ENCODE data around the gene EVPL.
"Not testable (repeated sequence)": the region's sequence is repeated elsewhere in the genome, so short reads cannot be mapped to it uniquely, and the experiment has no call there.

EVPL gene

DNA sequence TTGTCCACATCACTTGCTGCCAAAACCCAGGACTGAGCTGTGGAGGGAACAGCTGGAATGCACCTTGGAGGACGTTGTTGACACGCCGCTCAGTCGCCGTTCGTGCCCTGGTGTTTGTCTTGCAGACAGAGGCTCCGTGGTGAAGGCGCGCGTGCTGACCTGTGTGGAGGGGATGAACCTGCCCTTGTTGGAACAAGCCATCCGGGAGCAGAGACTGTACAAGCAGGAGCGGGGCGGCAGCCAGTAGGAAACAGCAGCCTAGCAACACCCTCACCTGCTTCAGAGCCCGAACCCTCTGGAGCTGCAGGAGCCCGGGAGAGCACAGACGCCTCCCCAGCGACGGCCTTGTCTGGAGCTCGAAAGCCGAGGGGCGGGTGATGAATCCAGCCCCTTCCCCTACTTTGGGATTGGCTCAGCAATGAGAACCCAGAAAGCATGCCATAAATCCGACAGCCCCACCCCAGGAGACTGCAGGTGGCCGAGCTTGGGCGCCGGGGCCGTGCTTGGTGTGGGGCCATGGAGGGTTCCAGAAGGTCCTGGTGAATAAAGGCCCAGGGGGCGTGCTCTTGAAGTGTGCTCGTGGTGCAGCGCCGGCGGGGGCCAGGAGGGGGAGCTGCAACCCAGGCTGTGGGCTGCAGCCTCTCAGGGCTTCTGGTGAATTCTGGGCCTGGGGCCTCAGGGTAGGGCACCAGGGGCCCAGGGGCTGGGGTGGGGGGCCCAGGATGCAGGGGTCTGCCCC, 26.9 kb downstream of the EVPL start:
- FAIRE-seq, result peak; percentile 79
- DNase-seq (ENCODE audit: low spot score), result peak; percentile 86

DNA sequence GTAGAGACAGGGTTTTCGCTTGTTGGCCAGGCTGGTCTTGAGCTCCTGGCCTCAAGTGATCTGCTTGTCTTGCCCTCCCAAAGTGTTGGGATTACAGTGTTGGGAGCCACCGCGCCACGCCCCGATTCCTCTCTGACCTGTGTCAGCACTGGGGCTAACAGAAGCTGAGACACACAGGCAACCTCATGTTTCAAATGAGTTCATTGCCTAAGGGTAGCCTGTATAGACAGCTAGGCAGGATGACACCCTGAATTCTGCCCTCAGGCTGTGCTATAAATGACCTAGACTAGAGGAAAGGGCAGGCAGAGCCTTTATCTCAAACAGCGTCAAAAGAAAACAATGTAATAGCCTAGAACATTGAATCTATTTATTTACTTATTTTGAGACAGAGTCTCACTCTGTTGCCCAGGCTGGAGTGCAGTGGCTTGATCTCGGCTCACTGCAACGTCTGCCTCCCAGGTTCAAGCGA, 28.7 kb downstream of the EVPL start:
- DNase-seq (ENCODE audit: low spot score), result no peak
- peak; percentile 35 for FAIRE-seq

DNA sequence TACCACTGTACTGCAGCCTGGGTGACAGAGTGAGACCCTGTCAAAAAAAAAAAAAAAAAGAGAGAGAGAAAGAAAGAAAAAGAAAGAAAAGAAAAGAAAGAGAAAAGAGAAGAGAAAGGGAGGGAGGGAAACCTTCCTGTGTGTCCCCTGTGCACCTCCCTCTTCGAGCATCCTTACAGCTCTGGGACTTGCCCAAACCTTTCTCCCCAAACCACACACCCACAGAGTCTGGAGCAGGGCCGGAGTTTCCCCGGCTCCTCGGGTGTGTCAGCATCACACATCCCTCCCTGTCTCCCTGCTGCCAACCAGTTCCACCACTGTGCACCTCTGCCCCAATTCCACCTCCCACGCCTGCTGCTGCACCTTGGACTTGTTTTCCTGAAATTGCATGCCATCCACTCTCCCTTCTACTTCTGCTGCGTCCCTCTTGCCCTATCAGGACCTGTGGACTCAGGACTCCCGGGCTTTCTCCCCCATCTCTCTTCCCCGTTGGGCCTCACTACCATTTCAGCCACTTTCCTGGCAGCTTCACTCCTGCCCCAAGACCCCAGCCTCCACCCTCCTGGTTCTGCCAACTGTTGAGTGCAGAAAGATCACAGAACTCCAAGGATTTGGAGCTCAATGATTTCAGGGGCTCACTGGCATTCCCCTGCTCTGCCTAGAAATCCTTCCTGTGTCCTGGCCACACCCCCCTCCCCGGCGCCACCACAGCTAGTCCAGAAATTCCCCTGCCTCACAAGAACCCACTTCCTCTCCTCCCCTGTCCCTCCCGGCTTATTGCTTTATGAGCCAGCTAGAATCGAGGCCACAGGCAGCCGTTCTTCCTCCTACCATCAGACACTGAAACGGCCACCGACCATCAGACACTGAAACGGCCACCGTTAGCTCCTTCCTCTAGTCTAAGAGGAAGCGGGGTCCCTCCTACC, 30.2 kb downstream of the EVPL start:
- DNase-seq (ENCODE audit: low spot score), result peak; percentile 80
- FAIRE-seq, result peak; percentile 81

DNA sequence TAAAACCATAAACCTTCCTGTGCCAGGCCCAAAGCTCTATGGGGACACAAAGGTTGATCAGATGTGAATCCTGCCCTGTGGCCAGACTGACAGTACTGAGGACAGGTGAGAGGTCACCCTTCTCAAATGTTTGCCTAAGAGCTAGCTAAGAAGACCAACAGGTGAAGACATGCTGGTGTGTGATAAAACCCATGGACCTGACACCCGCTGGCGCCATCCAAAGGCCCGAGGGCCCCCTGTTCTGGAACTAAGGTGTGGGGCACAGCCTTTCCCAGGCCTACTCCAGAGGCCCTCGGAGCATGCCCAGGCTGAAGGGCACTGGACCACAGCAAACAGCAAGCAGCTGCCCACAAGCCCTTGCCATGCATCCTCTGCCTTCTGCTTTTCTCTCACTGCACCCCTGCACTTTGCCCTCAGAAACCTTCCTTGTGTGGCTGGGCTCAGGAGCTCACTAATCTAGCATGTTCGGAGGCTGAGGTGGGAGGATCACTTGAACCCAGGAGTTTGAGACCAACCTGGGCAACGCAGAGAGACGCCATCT, 31.7 kb downstream of the EVPL start:
- FAIRE-seq, result no peak
- DNase-seq (ENCODE audit: low spot score), result no peak

DNA sequence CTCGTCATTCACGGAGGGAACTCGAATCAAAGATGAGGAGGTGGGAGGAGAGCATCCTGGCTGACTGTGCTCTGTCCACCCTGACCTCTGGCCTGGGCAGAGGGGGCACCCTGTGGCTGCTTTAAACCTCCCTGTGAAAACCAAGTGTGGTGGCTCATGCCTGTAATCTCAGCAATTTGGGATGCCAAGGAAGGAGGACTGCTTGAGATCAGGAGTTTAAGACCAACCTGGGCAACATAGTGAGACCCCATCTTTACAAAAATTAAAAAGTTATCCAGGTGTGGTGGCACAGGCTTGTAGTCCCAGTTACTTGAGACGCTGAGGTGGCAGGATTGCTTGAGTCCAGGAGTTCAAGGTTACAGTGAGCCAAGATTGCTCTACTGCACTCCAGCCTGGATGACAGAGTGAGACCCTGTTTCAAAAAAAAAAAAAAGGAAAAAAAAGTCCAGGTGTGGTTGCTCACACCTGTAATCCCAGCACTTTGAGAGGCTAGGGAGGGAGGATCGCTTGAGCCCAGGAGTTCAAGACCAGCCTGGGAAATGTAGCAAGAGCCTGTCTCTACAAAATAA, 32.2 kb downstream of the EVPL start:
- FAIRE-seq (no peak), DNase-seq (ENCODE audit: low spot score) (no peak)

DNA sequence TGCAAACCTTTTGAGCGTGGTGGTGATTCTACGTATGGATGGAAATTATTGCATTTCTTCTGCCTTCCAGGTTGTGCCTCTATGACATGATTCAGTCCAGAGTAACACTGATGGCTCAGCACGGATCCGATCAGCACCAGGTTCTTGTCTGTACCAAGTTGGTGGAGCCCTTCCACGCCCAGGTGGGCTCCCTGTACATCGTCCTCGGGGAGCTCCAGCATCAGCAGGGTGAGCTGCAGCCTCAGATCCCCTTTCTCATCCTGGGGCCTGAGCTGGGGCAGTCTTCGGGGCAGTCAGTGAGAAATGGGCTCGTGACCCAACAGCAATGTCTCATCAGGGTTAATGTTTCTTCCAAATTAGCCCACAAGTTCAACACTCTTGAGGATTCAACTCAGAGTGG, 35.7 kb downstream of the EVPL start:
- FAIRE-seq (no peak), DNase-seq (ENCODE audit: low spot score) (no peak)

DNA sequence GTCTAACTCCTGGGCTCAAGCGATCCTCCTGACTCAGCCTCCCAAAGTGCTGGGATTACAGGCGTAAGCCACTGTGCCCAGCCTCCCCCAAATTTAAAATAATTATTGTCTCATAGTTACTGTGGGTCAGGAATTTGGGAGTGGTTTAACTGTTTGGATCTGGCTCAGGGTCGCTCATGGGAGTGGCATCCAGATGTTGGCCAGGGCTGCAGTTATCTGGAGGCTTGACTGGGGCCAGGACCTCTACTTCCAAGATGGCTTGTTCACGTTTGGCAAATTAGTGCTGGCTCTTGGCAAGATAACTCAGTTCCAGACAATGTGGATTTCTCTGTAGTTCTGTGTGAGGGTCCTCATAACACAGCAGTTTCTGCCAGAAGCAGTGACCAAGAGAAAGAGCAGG, 40.1 kb downstream of the EVPL start:
- no peak for DNase-seq (ENCODE audit: low spot score)
- FAIRE-seq, result no peak

DNA sequence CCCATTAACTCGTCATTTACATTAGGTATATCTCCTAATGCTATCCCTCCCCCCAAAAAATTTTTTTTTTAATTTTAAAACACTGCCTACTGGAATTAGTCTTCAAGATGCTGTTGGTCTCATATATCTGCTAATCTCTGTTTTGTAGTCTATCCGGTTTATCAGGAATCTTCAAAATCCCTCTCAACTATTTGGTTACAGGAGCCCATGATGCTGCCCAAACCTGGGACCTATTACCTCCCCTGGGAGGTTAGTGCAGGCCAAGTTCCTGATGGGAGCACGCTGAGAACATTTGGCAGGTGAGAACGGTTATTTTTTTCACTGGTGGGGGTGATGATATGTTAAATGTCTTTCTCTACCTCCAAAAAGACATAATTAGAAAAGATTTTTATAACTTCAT, 41.1 kb downstream of the EVPL start:
- no peak for DNase-seq (ENCODE audit: low spot score)
- no peak for FAIRE-seq

DNA sequence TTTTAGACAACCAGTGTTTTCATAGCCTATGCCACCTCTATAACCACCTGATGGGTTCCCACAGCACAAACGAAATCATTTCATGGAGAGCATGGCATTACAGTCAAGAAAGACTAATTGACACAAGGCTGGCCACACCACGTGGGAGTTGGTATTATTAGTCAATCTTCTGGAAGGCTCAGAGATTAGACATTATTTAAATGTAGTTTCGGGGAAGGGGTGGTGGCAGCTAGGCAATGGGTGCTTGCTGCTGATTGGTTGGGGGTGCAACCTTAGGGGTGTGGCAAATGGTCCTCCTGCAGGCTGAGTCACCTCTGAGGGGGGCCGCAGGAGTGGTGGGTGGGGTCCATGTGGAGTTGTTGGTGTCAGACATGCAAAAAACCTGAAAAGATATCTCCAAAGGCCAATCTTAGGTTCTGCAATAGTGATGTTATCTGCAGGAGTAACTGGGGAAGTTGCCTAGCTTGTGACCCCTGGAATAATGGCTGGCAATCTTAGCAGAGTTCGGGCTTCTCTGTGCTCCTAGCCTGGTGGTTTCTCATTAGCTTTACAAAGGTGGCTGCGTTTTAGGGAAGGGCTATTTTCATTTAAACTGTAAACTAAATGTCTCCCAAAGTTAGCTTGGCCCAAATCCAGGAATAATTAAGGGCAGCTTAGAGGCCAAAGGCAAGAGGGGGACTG, 43.5 kb downstream of the EVPL start:
- no peak for FAIRE-seq
- DNase-seq (ENCODE audit: low spot score), result no peak

DNA sequence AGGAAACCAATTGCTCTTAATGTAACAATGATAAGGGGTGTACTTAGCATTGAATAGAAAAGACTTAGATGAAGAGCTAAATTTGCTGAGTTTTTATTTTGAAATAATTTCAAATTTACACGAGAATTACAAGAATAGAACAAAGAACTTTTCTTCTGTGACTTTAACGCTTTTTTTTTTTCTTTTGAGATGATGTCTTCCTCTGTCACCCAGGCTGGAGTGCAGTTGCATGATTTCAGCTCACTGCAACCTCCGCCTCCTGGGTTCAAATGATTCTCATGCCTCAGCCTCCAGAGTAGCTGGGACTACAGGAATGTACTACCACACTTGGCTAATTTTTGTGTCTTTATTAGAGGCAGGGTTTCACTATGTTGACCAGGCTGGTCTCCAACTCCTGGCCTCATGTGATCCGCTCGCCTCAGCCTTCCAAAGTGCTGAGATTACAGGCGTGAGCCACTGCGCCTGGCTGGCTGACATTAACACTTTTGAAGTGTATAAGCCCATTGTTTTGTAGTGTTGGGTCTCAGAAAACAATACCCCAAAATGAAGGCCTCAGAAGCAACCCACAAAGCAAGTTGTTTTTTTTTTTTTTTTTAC, 46.0 kb downstream of the EVPL start:
- no peak for FAIRE-seq

DNA sequence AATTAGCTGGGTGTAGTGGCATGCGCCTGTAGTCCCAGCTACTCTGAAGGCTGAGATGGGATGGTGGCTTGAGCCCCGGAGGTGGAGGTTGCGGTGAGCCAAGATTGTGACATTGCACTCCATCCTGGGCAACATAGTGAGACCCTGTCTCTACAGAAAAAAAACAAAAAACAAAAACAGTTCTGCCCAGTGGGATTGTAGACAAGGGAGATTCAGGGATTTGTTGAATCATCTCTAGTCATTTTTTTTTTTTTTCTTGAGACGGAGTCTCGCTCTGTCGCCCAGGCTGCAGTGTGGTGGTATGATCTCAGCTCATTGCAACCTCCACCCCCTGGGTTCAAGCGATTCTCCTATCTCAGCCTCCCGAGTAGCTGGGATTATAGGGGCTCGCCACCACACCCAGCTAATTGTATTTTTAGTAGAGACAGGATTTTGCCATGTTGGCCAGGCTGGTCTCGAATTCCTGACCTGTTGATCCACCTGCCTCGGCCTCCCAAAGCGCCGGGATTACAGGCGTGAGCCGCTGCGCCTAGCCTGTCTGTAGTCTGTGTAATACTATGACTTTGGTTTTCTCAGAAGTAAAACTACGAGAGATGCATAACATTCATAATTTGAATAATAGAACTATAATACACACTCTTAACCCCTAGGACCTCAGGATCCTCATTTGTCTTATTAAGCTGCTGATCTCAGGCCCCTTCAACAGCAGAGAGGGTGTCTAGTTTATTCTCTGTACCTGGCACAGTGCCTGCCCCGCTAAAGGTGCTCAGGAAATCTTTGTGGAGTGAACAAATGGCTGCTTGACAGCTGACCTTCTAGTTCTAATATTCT, 46.7 kb downstream of the EVPL start:
- DNase-seq (ENCODE audit: low spot score) (no peak), FAIRE-seq (no peak)

More for the DNA sequence above, 46.0 kb downstream of the EVPL start:
- no peak for DNase-seq (ENCODE audit: low spot score)

DNA sequence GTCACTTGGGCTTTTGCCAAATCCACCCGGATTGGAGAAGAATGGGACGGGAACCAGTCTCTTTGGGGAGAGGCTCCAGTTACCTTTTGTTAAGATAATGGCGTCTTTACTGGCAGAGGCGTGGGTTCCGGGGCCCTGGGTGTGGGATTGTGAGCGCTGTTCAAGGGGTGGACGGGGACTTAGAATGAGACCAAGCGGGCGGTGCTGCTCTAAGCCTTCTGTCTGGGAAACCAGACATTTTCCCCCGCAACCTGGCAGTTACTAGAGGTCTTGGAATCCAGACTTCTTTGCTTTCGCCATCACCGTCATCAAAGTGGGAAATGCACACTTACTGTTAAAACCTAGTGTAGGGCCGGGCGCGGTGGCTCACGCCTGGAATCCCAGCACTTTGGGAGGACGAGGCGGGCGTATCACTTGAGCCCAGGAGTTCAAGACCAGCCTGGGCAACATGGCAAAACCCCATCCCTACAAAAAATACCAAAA, 47.4 kb downstream of the EVPL start:
- FAIRE-seq (no peak), DNase-seq (ENCODE audit: low spot score) (no peak)

DNA sequence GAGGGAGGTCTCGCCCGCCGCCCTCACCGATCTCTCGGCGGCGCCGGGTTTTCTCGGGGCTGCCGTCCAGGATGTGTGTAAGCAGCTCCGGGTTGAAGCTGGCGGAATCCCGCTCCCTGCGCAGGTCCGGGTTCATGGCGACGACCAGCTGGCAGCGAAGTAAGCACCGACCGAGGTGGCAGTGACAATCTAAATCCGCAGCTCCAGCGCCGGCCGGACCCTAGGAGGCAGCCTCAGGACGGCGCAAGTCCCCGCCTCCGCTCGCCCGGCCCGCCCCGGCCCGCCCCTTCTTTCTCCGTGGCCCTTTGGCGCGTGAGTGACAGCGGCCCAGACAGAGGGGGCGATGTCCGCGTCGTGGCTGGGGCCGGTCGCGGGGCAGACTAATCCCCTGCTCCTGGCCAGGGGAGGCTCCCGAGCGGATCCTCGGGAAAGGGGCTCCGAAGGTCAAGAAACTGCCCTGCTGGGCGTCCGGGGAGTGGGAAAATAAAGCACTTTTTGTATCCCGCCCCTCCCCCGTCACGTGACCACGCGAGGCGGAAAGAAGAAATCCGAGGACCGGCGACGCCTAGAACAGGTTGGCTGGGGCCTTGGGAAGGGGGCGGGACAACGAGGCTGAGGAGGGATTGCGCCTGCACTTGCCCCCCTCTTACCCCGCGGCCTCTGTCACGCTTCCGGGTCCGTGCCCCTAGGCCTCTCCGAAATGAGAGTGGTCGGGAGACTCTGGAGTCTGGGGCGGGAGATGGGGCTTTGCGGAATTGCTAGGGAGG, 48.0 kb downstream of the EVPL start, which contains the start of the genes ACOX1 and TEN1:
Gene ACOX1 (minus strand): TSS at position 229 of the 767 bp plus-strand sequence. CDS start 93 bp downstream, at position 136.
Gene TEN1 (plus strand): TSS at position 303 of the 767 bp plus-strand sequence. CDS start 6,953 bp downstream, outside the sequence.
- FAIRE-seq, result peak; percentile 50

DNA sequence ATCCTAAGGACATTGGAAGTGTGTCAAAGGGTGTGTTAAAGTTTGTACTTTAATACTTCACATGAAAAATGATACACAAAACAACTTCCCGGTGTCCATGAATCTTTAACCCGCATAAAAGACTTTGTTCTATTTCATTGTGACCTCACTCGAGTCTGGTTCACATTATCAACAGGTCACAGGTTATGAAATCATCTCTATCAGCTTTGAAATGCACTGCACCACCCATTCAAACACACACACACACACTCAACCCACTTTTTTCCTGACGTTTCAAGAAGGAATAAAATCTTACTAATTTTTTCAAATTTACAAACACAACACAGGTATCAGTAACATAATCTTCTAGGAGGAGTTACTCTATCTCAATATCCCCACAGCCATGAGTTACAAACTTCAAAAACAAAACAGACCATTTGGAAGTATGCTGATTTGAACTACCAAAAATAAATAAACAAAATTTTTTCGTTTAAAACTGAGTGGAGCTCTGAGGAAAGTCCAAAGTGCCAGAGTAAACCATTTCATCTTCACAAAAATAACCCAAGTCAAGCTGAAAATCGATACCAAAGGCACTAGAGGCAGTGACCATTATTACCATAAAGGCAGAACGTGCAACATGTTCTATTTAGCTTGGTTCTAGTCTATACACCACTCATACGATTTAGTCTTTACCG, 50.8 kb downstream of the EVPL start:
- no peak for FAIRE-seq
- no peak for DNase-seq (ENCODE audit: low spot score)

More for the DNA sequence above, 48.0 kb downstream of the EVPL start, which contains the start of the genes ACOX1 and TEN1:
- peak; percentile 99 for DNase-seq (ENCODE audit: low spot score)

DNA sequence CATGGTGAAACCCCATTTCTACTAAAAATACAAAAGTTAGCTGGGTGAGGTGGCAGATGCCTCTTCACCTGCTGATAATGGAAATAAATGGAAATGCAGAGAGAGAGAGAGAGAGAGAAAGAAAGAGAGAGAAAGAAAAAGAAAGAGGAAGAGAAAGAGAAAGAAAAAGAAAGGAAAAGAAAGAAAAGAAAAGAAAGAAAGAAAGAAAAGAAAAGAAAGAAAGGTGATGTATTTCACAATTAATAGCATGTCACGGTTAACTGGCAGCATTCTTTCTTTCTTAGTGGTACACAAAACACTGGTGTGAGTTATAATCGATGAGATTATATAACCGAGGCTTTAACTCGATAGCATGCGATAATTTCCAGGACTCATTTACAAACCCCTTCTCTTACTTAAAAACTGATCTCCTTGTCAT, 51.3 kb downstream of the EVPL start:
- no peak for FAIRE-seq
- no peak for DNase-seq (ENCODE audit: low spot score)

DNA sequence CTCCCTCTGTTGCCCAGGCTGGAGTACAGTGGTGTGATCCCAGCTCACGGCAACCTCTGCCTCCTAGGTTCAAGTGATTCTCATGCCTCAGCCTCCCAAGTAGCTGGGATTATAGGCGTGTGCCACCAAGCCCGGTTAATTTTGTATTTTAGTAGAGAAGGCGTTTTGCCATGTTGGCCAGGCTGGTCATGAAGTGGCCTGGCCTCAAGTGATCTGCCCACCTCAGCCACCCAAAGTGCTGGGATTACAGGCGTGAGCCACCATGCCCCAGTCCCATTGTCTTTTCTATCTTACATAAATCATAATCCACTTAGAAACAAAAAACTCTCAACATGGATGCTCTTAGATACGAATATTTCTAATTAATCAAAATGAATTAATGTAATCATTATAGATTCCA, 51.9 kb downstream of the EVPL start:
- FAIRE-seq; DNase-seq (ENCODE audit: low spot score): not testable (repeated sequence)

DNA sequence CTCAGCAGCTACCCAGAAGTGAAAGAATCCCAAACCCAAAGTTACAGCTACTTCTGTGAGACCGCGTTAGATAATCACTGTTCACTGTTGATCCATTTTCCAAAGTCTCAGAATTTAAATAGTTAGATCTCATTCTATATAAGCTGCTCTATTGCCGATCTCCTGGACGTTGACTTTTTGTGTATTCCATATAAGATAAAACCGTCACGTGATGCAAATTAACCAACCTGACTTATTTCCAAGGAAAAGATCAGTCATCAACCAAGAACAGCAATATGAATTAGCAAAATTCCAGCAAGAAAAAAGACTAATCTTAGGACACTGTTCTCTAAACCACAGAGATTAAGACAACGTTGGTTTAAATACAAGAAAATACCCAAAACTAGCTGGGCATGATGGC, 56.5 kb downstream of the EVPL start:
- FAIRE-seq (no peak), DNase-seq (ENCODE audit: low spot score) (no peak)

DNA sequence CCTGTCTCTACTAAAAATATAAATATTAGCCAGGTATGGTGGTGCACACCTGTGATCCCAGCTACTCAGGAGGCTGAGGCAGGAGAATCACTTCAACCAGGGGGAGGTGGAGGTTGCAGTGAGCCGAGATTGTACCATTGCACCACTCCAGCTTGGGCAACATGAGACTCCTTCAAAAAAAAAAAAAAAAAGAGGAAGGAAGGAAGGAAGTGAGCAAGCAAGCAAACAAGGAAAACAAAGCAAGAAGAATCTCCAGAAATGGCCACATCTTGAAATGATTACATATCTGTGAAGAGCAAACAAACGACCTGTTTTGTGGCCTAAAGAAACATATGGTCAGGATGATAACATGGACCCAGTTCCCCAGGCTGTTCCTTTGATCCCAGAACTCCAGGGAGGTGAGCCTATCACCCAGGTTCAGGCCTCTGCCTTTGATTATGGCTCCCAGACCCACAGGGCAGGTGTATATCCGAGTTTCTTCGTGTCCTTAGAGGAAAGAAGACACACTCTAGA, 57.0 kb downstream of the EVPL start:
- DNase-seq (ENCODE audit: low spot score) (no peak), FAIRE-seq (no peak)

Data from urothelium cell line (cell line).